Caco-2 (cell line): ENCODE measurements around the gene HIF1A. TPM values are rescaled to one million over a fixed set of nuclear protein-coding genes. Genes with fewer than 3 reads are reported as not detected.

ENCODE experiments used
- BruUV-seq: library from RNA; stranded (reverse); fragments of 400-500 nt; replicated peaks from 2 replicates; lab custom pipeline; 2021; lab: Mats Ljungman, UMichigan
- CTCF ChIA-PET: fragments of 300-600 bp; sonication (Branson Sonifier 250); formaldehyde crosslinking; loops from one replicate; lab custom pipeline; 2022; ENCODE audit warnings: antibody characterized with exemption; lab: Charles Lee
- POLR2A ChIA-PET: fragments of 300-600 bp; sonication (Branson Sonifier 250); formaldehyde crosslinking; loops from one replicate; lab custom pipeline; 2022; ENCODE audit warnings: antibody characterized with exemption; lab: Charles Lee
- DNase-seq, 2 experiments: peaks; one replicate each; pipeline versions ENCODE4 v3.0.0 to v3.0.0-alpha.2; 2020 to 2022
- H3K27me3 ChIP-seq: replicated peaks from 2 replicates; pipeline ENCODE4 v1.6.0; 2011; ENCODE audit warnings: low read length; ENCODE audit not compliant: control insufficient read depth, insufficient read depth
- H3K36me3 ChIP-seq: 2 replicates; pipeline ENCODE4 v1.5.1; 2011; ENCODE audit warnings: low read length; ENCODE audit not compliant: control insufficient read depth, insufficient read depth
- H3K4me1 ChIP-seq: fragments of 250-450 bp; sonication (Bioruptor Pico); 2 replicates; pipeline ENCODE4 v1.5.1; 2020; ENCODE audit warnings: mild to moderate bottlenecking
- H3K4me3 ChIP-seq: 2 replicates; pipeline ENCODE4 v1.5.1; 2011; ENCODE audit warnings: low read depth, mild to moderate bottlenecking, control low read depth, low read length
- H3K9me3 ChIP-seq: fragments of 250-450 bp; sonication (Bioruptor Pico); 2 replicates; pipeline ENCODE4 v1.5.1; 2020; ENCODE audit warnings: mild to moderate bottlenecking, moderate library complexity
- H3K27ac Mint-ChIP-seq: one replicate; pipeline ENCODE4 v1.8.0; 2022; ENCODE audit warnings: mixed read lengths; ENCODE audit not compliant: unreplicated experiment
- H3K27me3 Mint-ChIP-seq: one replicate; pipeline ENCODE4 v1.8.0; 2022; ENCODE audit warnings: mixed read lengths; ENCODE audit not compliant: insufficient read depth, unreplicated experiment
- H3K36me3 Mint-ChIP-seq: one replicate; pipeline ENCODE4 v1.8.0; 2022; ENCODE audit warnings: mild to moderate bottlenecking, mixed read lengths; ENCODE audit not compliant: insufficient read depth, unreplicated experiment
- H3K4me1 Mint-ChIP-seq: one replicate; pipeline ENCODE4 v1.8.0; 2022; ENCODE audit warnings: low read depth, mixed read lengths; ENCODE audit not compliant: unreplicated experiment
- H3K4me3 Mint-ChIP-seq: one replicate; pipeline ENCODE4 v1.8.0; 2022; ENCODE audit warnings: mild to moderate bottlenecking, moderate library complexity, mixed read lengths; ENCODE audit not compliant: unreplicated experiment
- H3K9me3 Mint-ChIP-seq: one replicate; pipeline ENCODE4 v1.8.0; 2022; ENCODE audit warnings: mixed read lengths; ENCODE audit not compliant: unreplicated experiment
- intact Hi-C: fragments of 100-400 bp; cut with micrococcal nuclease; formaldehyde crosslinking; loops from one replicate; pipeline ENCODE4 v1.10.0; 2022; ENCODE audit not compliant: unreplicated experiment
- total RNA-seq: library from RNA; stranded (reverse); gene quantifications from 2 replicates; pipeline ENCODE4 v1.2.3, GENCODE V29; 2022
- TF ChIP-seq, protein P1 (sequence below), 2 experiments: fragments of 200-600 bp in 1 of 2; IDR thresholded peaks; 1 replicate in 1 of 2; 2 replicates in 1 of 2; pipeline versions ENCODE4 v1.5.1 to v1.8.0; 2011 to 2022; ENCODE audit warnings: antibody characterized with exemption in 1 of 2, control low read depth in 1 of 2, inconsistent platforms in 1 of 2, low read depth in 1 of 2, low read length in 1 of 2, mild to moderate bottlenecking in 1 of 2, moderate library complexity in 1 of 2; ENCODE audit not compliant: insufficient read depth in 1 of 2, severe bottlenecking in 1 of 2, unreplicated experiment in 1 of 2

HIF1A gene
- total RNA-seq, 1 experiment from 2014 or later: 127 TPM

- Mint-ChIP-seq H3K9me3 (no peaks in the 10 kb centered on the region), H3K27me3 (peaks cover 3% of the 10 kb centered on the region), H3K4me1 (no peaks in the 10 kb centered on the region), H3K27ac (no peak overlapping the region), H3K4me3 (no peak overlapping the region), H3K36me3 (no peaks in the 10 kb centered on the region)
- intact Hi-C loops: no loop called here
- TF ChIP-seq, protein P1, sequence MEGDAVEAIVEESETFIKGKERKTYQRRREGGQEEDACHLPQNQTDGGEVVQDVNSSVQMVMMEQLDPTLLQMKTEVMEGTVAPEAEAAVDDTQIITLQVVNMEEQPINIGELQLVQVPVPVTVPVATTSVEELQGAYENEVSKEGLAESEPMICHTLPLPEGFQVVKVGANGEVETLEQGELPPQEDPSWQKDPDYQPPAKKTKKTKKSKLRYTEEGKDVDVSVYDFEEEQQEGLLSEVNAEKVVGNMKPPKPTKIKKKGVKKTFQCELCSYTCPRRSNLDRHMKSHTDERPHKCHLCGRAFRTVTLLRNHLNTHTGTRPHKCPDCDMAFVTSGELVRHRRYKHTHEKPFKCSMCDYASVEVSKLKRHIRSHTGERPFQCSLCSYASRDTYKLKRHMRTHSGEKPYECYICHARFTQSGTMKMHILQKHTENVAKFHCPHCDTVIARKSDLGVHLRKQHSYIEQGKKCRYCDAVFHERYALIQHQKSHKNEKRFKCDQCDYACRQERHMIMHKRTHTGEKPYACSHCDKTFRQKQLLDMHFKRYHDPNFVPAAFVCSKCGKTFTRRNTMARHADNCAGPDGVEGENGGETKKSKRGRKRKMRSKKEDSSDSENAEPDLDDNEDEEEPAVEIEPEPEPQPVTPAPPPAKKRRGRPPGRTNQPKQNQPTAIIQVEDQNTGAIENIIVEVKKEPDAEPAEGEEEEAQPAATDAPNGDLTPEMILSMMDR (IDR thresholded peaks at IDR 0.05; ENCODE audit: insufficient read depth in 1 of 2, low read depth in 1 of 2, low read length in 1 of 2, severe bottlenecking in 1 of 2, unreplicated experiment in 1 of 2): no peak
- Histone ChIP-seq H3K4me1 (no peaks in the 10 kb centered on the region), H3K4me3 (no peak overlapping the region), H3K27me3 (no peaks in the 10 kb centered on the region), H3K36me3 (no peaks in the 10 kb centered on the region), H3K9me3 (no peaks in the 10 kb centered on the region)
- ChIA-PET CTCF (no interaction called here), POLR2A (no interaction called here)
- no TSS peak for BruUV-seq
- DNase-seq: no peak
These were observed 44.0 kb upstream of the HIF1A start for GRCh38 chr14:61651355-61651754.

DNA sequence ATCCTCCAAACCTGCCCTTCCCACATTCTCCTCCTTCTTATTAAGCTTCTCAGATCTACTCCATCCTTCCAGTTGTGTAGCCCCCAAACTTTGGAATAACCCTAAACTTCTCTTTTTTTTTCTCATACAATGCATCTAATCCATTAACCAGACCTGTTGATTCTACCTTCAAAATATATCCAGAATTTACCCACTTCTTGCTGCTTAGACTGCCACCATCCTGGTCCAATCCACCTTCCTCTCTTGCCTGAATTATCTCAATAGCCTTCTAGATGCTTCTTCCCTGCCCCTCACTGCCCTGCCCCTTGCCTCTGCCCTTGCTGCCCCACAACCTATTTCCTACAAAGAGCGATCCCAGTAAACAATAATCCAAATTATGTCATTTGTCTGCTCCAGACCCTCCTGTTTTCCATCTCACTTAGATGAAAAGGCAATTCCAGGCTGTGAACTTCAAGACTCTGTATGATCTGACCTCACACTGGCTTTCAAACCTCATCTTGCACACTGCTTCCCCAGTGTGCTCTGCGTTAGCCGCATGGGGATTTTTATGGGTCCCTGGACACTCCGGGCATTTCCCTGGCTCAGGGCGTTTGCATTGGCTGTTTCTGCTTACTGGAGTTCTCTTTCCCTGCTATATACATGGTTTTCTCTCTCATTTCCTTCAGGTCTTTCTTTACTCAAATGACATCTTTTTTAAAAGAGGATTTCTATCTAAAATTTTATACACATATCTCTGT, 42.6 kb upstream of the HIF1A start:
- CTCF ChIA-PET: no interaction called here
- DNase-seq: no peak
- Mint-ChIP-seq H3K27ac (no peak overlapping the region), H3K4me3 (no peak overlapping the region), H3K27me3 (peaks cover 3% of the 10 kb centered on the region), H3K9me3 (no peaks in the 10 kb centered on the region), H3K4me1 (no peaks in the 10 kb centered on the region), H3K36me3 (no peaks in the 10 kb centered on the region)
- intact Hi-C loops: no loop called here
- no TSS peak for BruUV-seq
- TF ChIP-seq, protein P1 (IDR thresholded peaks at IDR 0.05; ENCODE audit: insufficient read depth in 1 of 2, low read depth in 1 of 2, low read length in 1 of 2, severe bottlenecking in 1 of 2, unreplicated experiment in 1 of 2): no peak
- H3K4me1 ChIP-seq: no peaks in the 10 kb centered on the region
- H3K9me3 ChIP-seq: no peaks in the 10 kb centered on the region
- POLR2A ChIA-PET: no interaction called here
- no peaks in the 10 kb centered on the region for H3K27me3 ChIP-seq
- no peaks in the 10 kb centered on the region for H3K36me3 ChIP-seq
- no peak overlapping the region for H3K4me3 ChIP-seq

GRCh38 chr14:61653507-61653906, 41.8 kb upstream of the HIF1A start:
- CTCF ChIA-PET: no interaction called here
- Mint-ChIP-seq H3K4me1 (no peaks in the 10 kb centered on the region), H3K27me3 (peaks cover 3% of the 10 kb centered on the region), H3K9me3 (no peaks in the 10 kb centered on the region), H3K27ac (no peak overlapping the region), H3K36me3 (no peaks in the 10 kb centered on the region), H3K4me3 (no peak overlapping the region)
- Histone ChIP-seq H3K9me3 (no peaks in the 10 kb centered on the region), H3K36me3 (no peaks in the 10 kb centered on the region), H3K27me3 (no peaks in the 10 kb centered on the region), H3K4me1 (no peaks in the 10 kb centered on the region), H3K4me3 (no peak overlapping the region)
- intact Hi-C loops: no loop called here
- TF ChIP-seq, protein P1 (IDR thresholded peaks at IDR 0.05; ENCODE audit: insufficient read depth in 1 of 2, low read depth in 1 of 2, low read length in 1 of 2, severe bottlenecking in 1 of 2, unreplicated experiment in 1 of 2): no peak
- no TSS peak for BruUV-seq
- no peak for DNase-seq
- POLR2A ChIA-PET: no interaction called here
